ENCODE results near the gene SUSD4. TPM values are rescaled to one million over a fixed set of nuclear protein-coding genes. Genes with fewer than 3 reads are reported as not detected.

SUSD4 gene
- total RNA-seq, 1 experiment from 2014 or later, result 3.5 TPM

DNA sequence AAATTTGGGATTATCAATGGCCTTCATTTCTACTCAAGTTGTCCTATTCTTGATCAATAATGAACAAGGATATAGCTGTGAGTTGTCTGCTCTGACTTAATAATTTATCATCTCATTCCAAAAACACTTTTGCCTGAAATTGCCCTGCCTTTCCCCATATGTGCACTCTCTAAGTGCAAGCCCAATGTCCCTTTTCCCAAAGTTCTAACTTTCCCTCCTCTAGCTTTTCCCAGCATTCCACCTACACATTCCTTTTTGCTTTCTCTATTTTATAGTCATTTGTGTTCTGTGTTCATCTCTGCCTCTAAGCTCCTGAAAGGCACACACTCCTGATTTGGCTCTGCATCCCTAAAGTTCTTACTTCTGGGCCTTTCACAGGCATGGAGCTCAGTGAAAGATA lies 34.7 kb downstream of the SUSD4 start:
- H2BK120ac ChIP-seq (ENCODE audit: low read depth, low read length, poor library complexity, severe bottlenecking), result no peak overlapping the region
- no peaks in the 10 kb centered on the region for H3K9me3 ChIP-seq (ENCODE audit: control insufficient read depth, low read depth, low read length)
- no peak overlapping the region for H3K14ac ChIP-seq (ENCODE audit: insufficient read depth, low read length)
- no peak overlapping the region for H3K56ac ChIP-seq (ENCODE audit: insufficient read length, low read depth, low read length)
- H3K4ac ChIP-seq (ENCODE audit: low read depth, low read length), result no peak overlapping the region
- no peak overlapping the region for H2BK20ac ChIP-seq (ENCODE audit: low read depth, low read length, poor library complexity, severe bottlenecking)
- no peak for DNase-seq
- Mint-ChIP-seq H3K4me1 (peaks cover 14 to 15% of the 10 kb centered on the region in 2 experiments), H3K27ac (no peak overlapping the region), H3K9me3 (no peaks in the 10 kb centered on the region), H3K4me3 (no peak overlapping the region), H3K27me3 (ENCODE audit: low read depth) (peaks cover 2% of the 10 kb centered on the region; the same call in 1 of the 2 replicates), H3K36me3 (ENCODE audit: insufficient read depth in 1 of 3, low read depth in 3 of 3) (no peaks in the 10 kb centered on the region)
- no peaks in the 10 kb centered on the region; the same call in 1 of the 2 replicates for H3K79me2 ChIP-seq (ENCODE audit: insufficient read depth, low read length)
- H3K79me1 ChIP-seq (ENCODE audit: insufficient read depth, low read depth, low read length, poor library complexity, severe bottlenecking), result no peaks in the 10 kb centered on the region
- no peak overlapping the region for H2AK5ac ChIP-seq (ENCODE audit: insufficient read length, low read length)
- H4K91ac ChIP-seq (ENCODE audit: insufficient read length, low read depth, low read length), result no peak overlapping the region
- H3K4me1 ChIP-seq (ENCODE audit: insufficient read depth, low read length), result no peaks in the 10 kb centered on the region
- H3K27me3 ChIP-seq (ENCODE audit: insufficient read depth, low read length), result no peaks in the 10 kb centered on the region
- no peaks in the 10 kb centered on the region for H4K20me1 ChIP-seq (ENCODE audit: control insufficient read depth, insufficient read depth, insufficient read length)
- no peak overlapping the region for H2BK15ac ChIP-seq (ENCODE audit: low read depth, low read length)
- no peak overlapping the region for H3K9ac ChIP-seq (ENCODE audit: extremely low read depth, insufficient read length, low read length)
- no peak overlapping the region for H2BK5ac ChIP-seq (ENCODE audit: insufficient read length, low read length)
- H3K27ac ChIP-seq (ENCODE audit: insufficient read length, low read depth, low read length), result no peak overlapping the region
- no peak overlapping the region for H2AFZ ChIP-seq (ENCODE audit: low read length)
- H3T11ph ChIP-seq (ENCODE audit: low read length), result no peak overlapping the region
- no peak overlapping the region for H3K23ac ChIP-seq (ENCODE audit: insufficient read length, low read depth, low read length)
- H3K18ac ChIP-seq (ENCODE audit: insufficient read length, low read depth, low read length), result no peak overlapping the region
- H2BK12ac ChIP-seq (ENCODE audit: insufficient read length, low read depth, low read length), result no peak overlapping the region
- TF ChIP-seq, protein P1, sequence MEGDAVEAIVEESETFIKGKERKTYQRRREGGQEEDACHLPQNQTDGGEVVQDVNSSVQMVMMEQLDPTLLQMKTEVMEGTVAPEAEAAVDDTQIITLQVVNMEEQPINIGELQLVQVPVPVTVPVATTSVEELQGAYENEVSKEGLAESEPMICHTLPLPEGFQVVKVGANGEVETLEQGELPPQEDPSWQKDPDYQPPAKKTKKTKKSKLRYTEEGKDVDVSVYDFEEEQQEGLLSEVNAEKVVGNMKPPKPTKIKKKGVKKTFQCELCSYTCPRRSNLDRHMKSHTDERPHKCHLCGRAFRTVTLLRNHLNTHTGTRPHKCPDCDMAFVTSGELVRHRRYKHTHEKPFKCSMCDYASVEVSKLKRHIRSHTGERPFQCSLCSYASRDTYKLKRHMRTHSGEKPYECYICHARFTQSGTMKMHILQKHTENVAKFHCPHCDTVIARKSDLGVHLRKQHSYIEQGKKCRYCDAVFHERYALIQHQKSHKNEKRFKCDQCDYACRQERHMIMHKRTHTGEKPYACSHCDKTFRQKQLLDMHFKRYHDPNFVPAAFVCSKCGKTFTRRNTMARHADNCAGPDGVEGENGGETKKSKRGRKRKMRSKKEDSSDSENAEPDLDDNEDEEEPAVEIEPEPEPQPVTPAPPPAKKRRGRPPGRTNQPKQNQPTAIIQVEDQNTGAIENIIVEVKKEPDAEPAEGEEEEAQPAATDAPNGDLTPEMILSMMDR (conservative IDR thresholded peaks at IDR 0.05), result no peak
- H3K23me2 ChIP-seq (ENCODE audit: insufficient read length, low read depth, low read length, poor library complexity, severe bottlenecking), result no peaks in the 10 kb centered on the region
- no peak overlapping the region for H3K4me2 ChIP-seq (ENCODE audit: insufficient read depth, insufficient read length, low read length)
- H4K8ac ChIP-seq (replicated peaks; ENCODE audit: insufficient read length, low read depth, low read length), result no peak overlapping the region
- no peak overlapping the region for H4K5ac ChIP-seq (ENCODE audit: insufficient read length, low read depth, low read length)
